ENCODE results near the gene AP1S1. TPM values are rescaled to one million over a fixed set of nuclear protein-coding genes. Genes with fewer than 3 reads are reported as not detected.
"Not testable (repeated sequence)": the region's sequence is repeated elsewhere in the genome, so short reads cannot be mapped to it uniquely, and the experiment has no call there.

The AP1S1 gene
- polyA plus RNA-seq, 3 donors: 72.1 to 82.5 (median 76.9) TPM

DNA sequence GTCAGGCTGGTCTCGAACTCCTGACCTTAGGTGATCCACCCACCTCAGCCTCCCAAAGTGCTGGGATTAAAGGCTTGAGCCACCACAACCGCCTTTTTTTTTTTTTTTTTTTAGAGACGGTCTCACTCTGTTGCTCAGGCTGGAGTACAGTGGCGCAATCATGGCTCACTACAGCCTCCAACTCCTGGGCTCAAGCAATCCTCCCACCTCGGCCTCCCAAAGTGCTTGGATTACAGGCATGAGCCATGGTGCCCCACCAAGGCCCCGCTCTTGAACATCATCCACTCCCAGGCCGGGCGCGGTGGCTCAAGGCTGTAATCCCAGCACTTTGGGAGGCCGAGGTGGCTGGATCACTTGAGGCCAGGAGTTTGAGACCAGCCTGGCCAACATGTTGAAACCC lies 45.2 kb downstream of the AP1S1 start:
- DNase-seq (ENCODE audit: low read depth in 3 of 3, low spot score in 2 of 3): not testable (repeated sequence)

GRCh38 chr7:101200504-101200861 lies 46.2 kb downstream of the AP1S1 start:
- DNase-seq (ENCODE audit: low read depth in 3 of 3, low spot score in 2 of 3): no peak

GRCh38 chr7:101200862-101201599 lies 46.8 kb downstream of the AP1S1 start, which contains the start of gene MOGAT3:
MOGAT3 (minus strand) TSS chr7:101201036; CDS start chr7:101200854, 182 bp downstream.
- no peak for DNase-seq (ENCODE audit: low read depth in 3 of 3, low spot score in 2 of 3)

DNA sequence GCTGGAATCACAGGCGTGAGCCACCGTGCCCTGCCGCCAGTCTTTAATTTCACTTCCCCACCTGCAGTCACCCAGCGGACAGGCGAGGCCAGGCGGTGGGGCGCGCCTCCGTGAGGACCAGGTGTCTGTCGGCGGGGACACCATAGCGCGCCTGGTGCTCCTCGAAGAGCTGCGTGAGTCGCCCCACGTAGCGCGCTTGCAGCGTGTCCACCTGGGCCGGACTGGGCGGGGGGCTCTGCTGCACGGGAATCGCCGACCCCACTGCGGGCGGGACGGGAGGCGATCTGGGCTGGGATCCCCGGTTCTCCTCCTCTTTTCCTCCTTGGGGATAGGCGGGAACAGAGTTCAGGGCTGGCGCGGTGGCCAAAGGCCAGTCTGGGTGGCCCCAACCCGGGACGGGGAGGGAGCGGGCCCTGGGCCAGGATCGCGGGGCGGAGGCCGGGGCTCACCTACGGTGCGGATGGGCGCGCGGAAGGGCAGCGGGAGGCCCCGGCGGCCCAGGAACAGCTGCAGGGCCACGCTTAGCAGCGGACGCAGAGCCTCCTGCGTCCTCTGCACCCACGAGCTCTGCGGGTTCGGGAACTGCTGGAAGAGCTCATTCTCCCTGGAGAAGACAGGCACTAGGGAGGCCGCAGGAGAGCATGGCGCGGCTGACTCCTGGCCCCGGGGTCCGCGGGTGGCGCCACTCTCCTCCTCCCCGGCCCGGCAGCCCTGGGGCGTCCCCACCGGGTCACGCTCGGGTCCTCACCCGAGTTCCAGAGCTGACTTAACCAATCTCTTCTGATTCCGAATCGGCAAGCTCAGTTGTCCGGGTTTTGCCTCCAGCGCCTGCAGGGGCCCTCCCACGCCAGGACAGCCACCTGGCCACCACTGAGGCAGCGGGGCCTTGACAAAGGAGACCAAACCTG lies 47.7 kb downstream of the AP1S1 start:
- DNase-seq (ENCODE audit: low read depth in 3 of 3, low spot score in 2 of 3): no peak

- no peak for DNase-seq (ENCODE audit: low read depth in 3 of 3, low spot score in 2 of 3)
Observed at GRCh38 chr7:101202603-101202918, 48.3 kb downstream of the AP1S1 start.

DNA sequence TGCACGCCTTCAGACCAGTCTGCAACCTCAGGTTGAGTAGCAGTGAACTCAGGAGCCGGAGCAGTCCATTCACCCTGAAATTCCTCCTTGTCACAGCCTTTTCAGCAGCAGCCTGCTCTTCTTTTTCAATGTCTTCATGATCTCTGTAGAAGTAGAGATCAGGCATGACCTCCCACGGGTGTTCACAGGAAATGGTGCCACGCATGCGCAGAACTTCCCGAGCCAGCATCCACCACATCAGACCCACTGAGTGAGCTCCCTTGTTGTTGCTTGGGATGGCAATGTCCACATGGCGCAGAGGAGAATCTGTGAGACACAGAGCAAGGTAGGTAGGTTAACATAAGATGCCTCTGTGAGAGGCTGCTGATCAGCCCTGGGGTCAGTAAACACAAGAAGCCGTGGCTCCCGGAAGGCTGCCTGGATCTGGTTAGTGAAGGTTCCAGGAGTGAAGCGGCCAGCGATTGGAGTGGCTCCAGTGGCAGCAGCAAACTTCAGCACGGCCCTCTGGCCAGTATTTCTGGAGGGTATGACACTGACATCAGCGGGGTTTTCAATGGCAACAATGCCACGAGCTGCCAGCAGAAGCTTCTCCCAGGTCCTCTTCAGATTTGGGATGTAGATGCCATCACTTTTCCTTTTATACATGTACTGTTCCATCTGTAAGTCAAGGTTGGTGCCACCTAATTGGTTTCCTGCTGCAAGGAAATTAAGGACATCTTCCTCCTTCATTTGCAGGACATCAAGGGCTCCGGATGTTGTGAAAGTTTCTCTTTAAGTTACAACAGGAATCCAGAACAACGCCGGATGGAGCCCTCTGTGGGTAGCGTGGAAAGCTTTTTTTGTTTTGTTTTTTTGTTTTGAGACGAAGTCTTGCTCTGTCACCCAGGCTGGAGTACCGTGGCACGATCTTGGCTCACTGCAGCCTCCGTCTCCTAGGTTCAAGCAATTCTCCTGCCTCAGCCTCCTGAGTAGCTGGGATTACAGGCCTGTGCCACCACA lies 49.8 kb downstream of the AP1S1 start:
- not testable (repeated sequence) for DNase-seq (ENCODE audit: low read depth in 3 of 3, low spot score in 2 of 3)

GRCh38 chr7:101205901-101206664 lies 51.8 kb downstream of the AP1S1 start:
- no peak for DNase-seq (ENCODE audit: low read depth in 3 of 3, low spot score in 2 of 3)

GRCh38 chr7:101206665-101207042 lies 52.4 kb downstream of the AP1S1 start:
- no peak for DNase-seq (ENCODE audit: low read depth in 3 of 3, low spot score in 2 of 3)

DNA sequence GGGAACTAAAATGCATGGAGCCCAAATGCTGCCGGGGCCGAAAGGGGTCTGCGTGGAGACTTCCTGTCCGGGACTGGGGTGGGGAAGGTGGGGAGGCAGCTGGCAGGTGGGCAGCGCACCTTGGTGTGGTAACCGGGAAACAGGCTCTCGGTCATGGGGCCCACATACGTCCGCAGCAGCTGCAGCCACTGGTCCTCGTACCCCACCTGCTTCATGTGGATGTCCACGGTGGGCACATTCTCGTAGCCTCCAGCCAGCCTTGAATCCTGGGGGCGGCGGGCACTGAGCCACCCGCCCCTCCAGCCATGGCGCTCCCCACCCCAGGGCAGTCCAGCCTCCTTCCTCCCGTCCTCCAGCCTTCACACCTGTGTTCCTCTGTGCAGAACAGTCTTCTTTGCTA lies 53.2 kb downstream of the AP1S1 start:
- DNase-seq (ENCODE audit: low read depth in 3 of 3, low spot score in 2 of 3): no peak

DNA sequence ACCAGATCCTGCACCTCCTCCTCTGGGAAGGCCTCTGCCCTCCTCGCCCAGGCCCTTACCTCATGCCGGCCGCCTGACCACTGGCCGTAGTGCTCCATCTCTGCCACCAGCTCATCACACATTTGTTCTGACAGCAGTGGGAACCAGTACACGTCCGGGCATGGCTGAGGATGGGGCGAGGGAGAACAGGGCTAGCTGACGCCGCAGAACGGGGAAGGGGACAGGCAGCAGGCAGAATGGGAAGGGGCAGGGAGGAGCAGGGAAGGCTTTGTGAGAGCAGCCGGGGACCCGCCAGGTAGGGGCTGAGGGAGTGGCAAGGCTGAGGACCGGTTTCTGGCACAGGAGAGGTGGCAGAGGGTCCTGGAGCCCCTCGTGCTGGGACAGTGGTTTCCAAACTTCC lies 54.5 kb downstream of the AP1S1 start:
- no peak for DNase-seq (ENCODE audit: low read depth in 3 of 3, low spot score in 2 of 3)

DNA sequence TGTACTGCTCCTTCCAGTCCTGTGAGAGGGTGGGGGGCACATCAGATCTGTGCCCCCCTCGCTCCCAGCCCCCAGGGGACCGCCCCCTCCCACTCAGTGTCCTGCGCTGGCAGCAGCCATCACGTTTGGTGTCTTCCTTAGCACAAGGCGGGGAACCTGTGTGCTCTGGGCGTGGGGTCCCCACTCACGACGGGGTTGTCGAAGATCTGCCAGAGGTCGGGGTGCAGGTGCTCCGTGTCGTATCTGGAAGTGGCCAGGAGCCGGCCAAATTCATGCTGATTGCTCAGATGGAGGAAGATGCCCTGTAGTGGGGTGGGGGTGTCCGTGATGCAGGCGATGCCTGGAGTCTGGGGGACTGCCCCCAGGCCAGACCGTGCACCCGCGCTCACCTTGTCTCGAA lies 55.9 kb downstream of the AP1S1 start:
- DNase-seq (ENCODE audit: low read depth in 3 of 3, low spot score in 2 of 3): no peak

Other genes with a start within 250 kb of the AP1S1 start
- gene MUC3A, start 204.9 kb upstream of the AP1S1 start, polyA plus RNA-seq (ENCODE audit: insufficient read length in 3 of 3): under 1 TPM; 0.25 to 0.71 (median 0.43) TPM
- under 1 TPM in 1 of 3 donors, not detected in 2; 0.42 TPM for gene MUC12, start 184.9 kb upstream of the AP1S1 start, polyA plus RNA-seq (ENCODE audit: insufficient read length in 3 of 3)
- gene MUC17, start 134.4 kb upstream of the AP1S1 start, polyA plus RNA-seq (ENCODE audit: insufficient read length in 3 of 3): not detected
- gene TRIM56, start 69.0 kb upstream of the AP1S1 start, polyA plus RNA-seq (ENCODE audit: insufficient read length in 3 of 3): 10 to 100 TPM; 15.5 to 16.3 (median 16.2) TPM
- 1 to 10 TPM in 2 of 3 donors, under 1 TPM in 1; 0.89 to 1.2 (median 1.1) TPM for gene SERPINE1, start 27.4 kb upstream of the AP1S1 start, polyA plus RNA-seq (ENCODE audit: insufficient read length in 3 of 3)
- under 1 TPM; 0.07 to 0.21 (median 0.08) TPM for gene VGF, start 11.1 kb downstream of the AP1S1 start, polyA plus RNA-seq (ENCODE audit: insufficient read length in 3 of 3)
- not detected for gene NAT16, start 25.8 kb downstream of the AP1S1 start, polyA plus RNA-seq (ENCODE audit: insufficient read length in 3 of 3)
- under 1 TPM; 0.12 to 0.96 (median 0.60) TPM for gene MOGAT3, start 46.6 kb downstream of the AP1S1 start, polyA plus RNA-seq (ENCODE audit: insufficient read length in 3 of 3)
- gene PLOD3, start 63.1 kb downstream of the AP1S1 start, polyA plus RNA-seq (ENCODE audit: insufficient read length in 3 of 3): 10 to 100 TPM; 41.6 to 42.5 (median 42.4) TPM
- gene ZNHIT1, start 63.7 kb downstream of the AP1S1 start, polyA plus RNA-seq (ENCODE audit: insufficient read length in 3 of 3): 10 to 100 TPM; 48.6 to 55.2 (median 52.8) TPM
- 1 to 10 TPM; 7.3 to 8.3 (median 7.4) TPM for gene CLDN15, start 83.3 kb downstream of the AP1S1 start, polyA plus RNA-seq (ENCODE audit: insufficient read length in 3 of 3)
- 100 to 1,000 TPM; 148 to 176 (median 150) TPM for gene FIS1, start 90.6 kb downstream of the AP1S1 start, polyA plus RNA-seq (ENCODE audit: insufficient read length in 3 of 3)
- 10 to 100 TPM; 71.7 to 79.5 (median 78.0) TPM for gene IFT22, start 167.3 kb downstream of the AP1S1 start, polyA plus RNA-seq (ENCODE audit: insufficient read length in 3 of 3)
- gene COL26A1, start 208.4 kb downstream of the AP1S1 start, polyA plus RNA-seq (ENCODE audit: insufficient read length in 3 of 3): 10 to 100 TPM; 20.8 to 22.8 (median 21.3) TPM